Stimulated activated CD4-positive, alpha-beta T cell treated with anti-CD3 and anti-CD28 coated beads, Interleukin-1b, Interleukin-23, amount 100 ng/mL, for 4 hours (primary cell): ENCODE measurements around the gene ENTPD8.

Source experiments
- DNase-seq, 2 donors: peaks; one replicate each; pipeline ENCODE4 v3.0.0-alpha.2; 2020; ENCODE audit warnings: low read depth in 2 of 2

Gene ENTPD8

GRCh38 chr9:137431416-137431931 is 9.7 kb downstream of the ENTPD8 start:
- DNase-seq = no peak

GRCh38 chr9:137430723-137431415 is 10.3 kb downstream of the ENTPD8 start:
- DNase-seq = no peak

GRCh38 chr9:137429974-137430722 is 11.0 kb downstream of the ENTPD8 start:
- no peak for DNase-seq

- no peak for DNase-seq
Observed at GRCh38 chr9:137429546-137429890, 11.6 kb downstream of the ENTPD8 start.

- no peak for DNase-seq
Observed at GRCh38 chr9:137428841-137429545, 12.2 kb downstream of the ENTPD8 start.

GRCh38 chr9:137428311-137428630 is 12.9 kb downstream of the ENTPD8 start:
- DNase-seq = no peak

- no peak for DNase-seq
Observed at GRCh38 chr9:137427454-137428310, 13.5 kb downstream of the ENTPD8 start.

GRCh38 chr9:137426018-137426681 is 15.0 kb downstream of the ENTPD8 start:
- DNase-seq = no peak

- DNase-seq = no peak
Observed at GRCh38 chr9:137423514-137424291, 17.5 kb downstream of the ENTPD8 start.

GRCh38 chr9:137422604-137423513 is 18.3 kb downstream of the ENTPD8 start, which contains the start of the genes EXD3 and NOXA1:
EXD3 (minus strand) TSS chr9:137423162; CDS start chr9:137395357, 27,805 bp downstream.
NOXA1 (plus strand) TSS chr9:137423393; CDS start chr9:137423530, 137 bp downstream.
- peak; percentile 88 to 97 for DNase-seq

GRCh38 chr9:137421838-137422603 is 19.1 kb downstream of the ENTPD8 start:
- no peak for DNase-seq

GRCh38 chr9:137417161-137418021 is 23.8 kb downstream of the ENTPD8 start:
- no peak for DNase-seq

GRCh38 chr9:137416563-137417151 is 24.5 kb downstream of the ENTPD8 start:
- no peak for DNase-seq

GRCh38 chr9:137416006-137416562 is 25.1 kb downstream of the ENTPD8 start:
- no peak for DNase-seq

- no peak for DNase-seq
Observed at GRCh38 chr9:137415451-137415850, 25.7 kb downstream of the ENTPD8 start.

GRCh38 chr9:137412431-137412830 is 28.7 kb downstream of the ENTPD8 start:
- no peak for DNase-seq
